Measurements from ENCODE around the gene NCOR2.

DNA sequence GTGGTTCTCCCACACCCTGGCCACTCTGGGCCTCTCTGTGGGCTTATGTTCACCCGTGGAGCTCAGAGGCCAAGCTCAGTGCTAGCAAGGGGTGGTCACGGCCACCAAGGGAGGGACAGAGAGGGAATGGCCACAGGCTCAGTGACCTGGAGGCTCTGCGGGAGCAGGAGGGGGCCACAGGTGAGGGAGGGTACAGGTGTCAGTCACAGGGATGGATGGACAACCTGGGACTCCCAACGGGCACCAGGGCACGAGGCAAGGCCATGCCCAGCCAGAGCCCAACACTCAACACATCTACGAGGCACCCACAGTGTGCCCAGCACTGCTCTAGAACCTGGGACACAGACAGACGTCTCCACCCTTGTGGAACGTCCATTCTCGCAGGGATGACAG lies 11.3 kb downstream of the NCOR2 start:
- TF ChIP-seq, protein P1, sequence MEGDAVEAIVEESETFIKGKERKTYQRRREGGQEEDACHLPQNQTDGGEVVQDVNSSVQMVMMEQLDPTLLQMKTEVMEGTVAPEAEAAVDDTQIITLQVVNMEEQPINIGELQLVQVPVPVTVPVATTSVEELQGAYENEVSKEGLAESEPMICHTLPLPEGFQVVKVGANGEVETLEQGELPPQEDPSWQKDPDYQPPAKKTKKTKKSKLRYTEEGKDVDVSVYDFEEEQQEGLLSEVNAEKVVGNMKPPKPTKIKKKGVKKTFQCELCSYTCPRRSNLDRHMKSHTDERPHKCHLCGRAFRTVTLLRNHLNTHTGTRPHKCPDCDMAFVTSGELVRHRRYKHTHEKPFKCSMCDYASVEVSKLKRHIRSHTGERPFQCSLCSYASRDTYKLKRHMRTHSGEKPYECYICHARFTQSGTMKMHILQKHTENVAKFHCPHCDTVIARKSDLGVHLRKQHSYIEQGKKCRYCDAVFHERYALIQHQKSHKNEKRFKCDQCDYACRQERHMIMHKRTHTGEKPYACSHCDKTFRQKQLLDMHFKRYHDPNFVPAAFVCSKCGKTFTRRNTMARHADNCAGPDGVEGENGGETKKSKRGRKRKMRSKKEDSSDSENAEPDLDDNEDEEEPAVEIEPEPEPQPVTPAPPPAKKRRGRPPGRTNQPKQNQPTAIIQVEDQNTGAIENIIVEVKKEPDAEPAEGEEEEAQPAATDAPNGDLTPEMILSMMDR (IDR thresholded peaks at IDR 0.05; ENCODE audit: control extremely low read depth in 1 of 3, insufficient read depth in 1 of 3, low read depth in 1 of 3, low read length in 3 of 3) = no peak
- TF ChIP-seq EP300 (IDR thresholded peaks at IDR 0.05; ENCODE audit: borderline replicate concordance in 1 of 2, low read depth in 2 of 2, low read length in 2 of 2) (no peak), POLR2A (IDR thresholded peaks at IDR 0.05; ENCODE audit: control extremely low read depth in 1 of 2, low read depth in 2 of 2, low read length in 2 of 2) (no peak), SP1 (IDR thresholded peaks at IDR 0.05; ENCODE audit: low read depth, low read length) (no peak), POLR2AphosphoS5 (IDR thresholded peaks at IDR 0.05; ENCODE audit: low read depth, low read length) (no peak), TBP (IDR thresholded peaks at IDR 0.05; ENCODE audit: low read depth, low read length) (no peak), JUN (IDR thresholded peaks at IDR 0.05; ENCODE audit: low read depth, low read length) (no peak)

All from H1 (cell line).